Neural cell (in vitro differentiated cells): ENCODE results near the gene LPAR3. TPM values are rescaled to one million over a fixed set of nuclear protein-coding genes. Genes with fewer than 3 reads are reported as not detected.

ENCODE experiments used
- H2AFZ ChIP-seq: fragments of 200-600, 300-800 bp; sonication (generic), shearing (Covaris generic); 2 replicates; pipeline ENCODE4 v1.6.0; 2014; ENCODE audit warnings: low read depth, mild to moderate bottlenecking, antibody characterized with exemption, low read length, moderate library complexity
- H3F3A ChIP-seq: fragments of 200-600 bp; shearing (Covaris generic); 2 replicates; pipeline ENCODE4 v1.6.1; 2016; ENCODE audit warnings: mild to moderate bottlenecking, moderate library complexity, mixed read lengths, antibody characterized with exemption, low read length; ENCODE audit not compliant: insufficient read depth, poor library complexity, severe bottlenecking
- H3K27ac ChIP-seq: fragments of 200-600, 300-800 bp; sonication (generic), shearing (Covaris generic); 2 replicates; pipeline ENCODE4 v1.5.1; 2014; ENCODE audit warnings: mild to moderate bottlenecking, low read length, moderate library complexity
- H3K27me3 ChIP-seq: fragments of 300-800, 200-600 bp; sonication (generic), shearing (Covaris generic); 2 replicates; pipeline ENCODE4 v1.6.0; 2014; ENCODE audit warnings: mild to moderate bottlenecking, low read depth, low read length, moderate library complexity; ENCODE audit not compliant: insufficient read depth
- H3K36me3 ChIP-seq: fragments of 300-800, 200-600 bp; sonication (generic), shearing (Covaris generic); 2 replicates; pipeline ENCODE4 v1.5.1; 2014; ENCODE audit warnings: mild to moderate bottlenecking, antibody characterized with exemption, low read length, moderate library complexity; ENCODE audit not compliant: insufficient read depth
- H3K4me2 ChIP-seq: fragments of 300-800, 200-600 bp; sonication (generic), shearing (Covaris generic); 2 replicates; pipeline ENCODE4 v1.6.0; 2014; ENCODE audit warnings: mild to moderate bottlenecking, low read length
- H3K4me3 ChIP-seq: fragments of 300-800, 200-600 bp; sonication (generic), shearing (Covaris generic); 2 replicates; pipeline ENCODE4 v1.5.1; 2014; ENCODE audit warnings: mild to moderate bottlenecking, low read length, moderate library complexity
- H3K79me2 ChIP-seq: fragments of 200-600 bp; shearing (Covaris generic); replicated peaks from 2 replicates; pipeline ENCODE4 v1.6.0; 2014; ENCODE audit warnings: mild to moderate bottlenecking, low read length, moderate library complexity; ENCODE audit not compliant: insufficient read depth
- H3K9ac ChIP-seq: fragments of 300-800, 200-600 bp; sonication (generic), shearing (Covaris generic); 2 replicates; pipeline ENCODE4 v1.6.1; 2016; ENCODE audit warnings: mild to moderate bottlenecking, low read length, mixed read lengths
- H3K9me2 ChIP-seq: fragments of 200-600 bp; shearing (Covaris generic); 2 replicates; pipeline ENCODE4 v1.6.1; 2016; ENCODE audit warnings: mild to moderate bottlenecking, low read length, mixed read lengths; ENCODE audit not compliant: insufficient read depth
- H3K9me3 ChIP-seq: fragments of 200-600, 300-800 bp; sonication (generic), shearing (Covaris generic); 2 replicates; pipeline ENCODE4 v1.6.1; 2016; ENCODE audit warnings: mild to moderate bottlenecking, mixed run types, low read length, moderate library complexity, mixed read lengths
- H4K20me1 ChIP-seq: fragments of 200-600 bp; shearing (Covaris generic); 2 replicates; pipeline ENCODE4 v1.6.1; 2016; ENCODE audit warnings: mild to moderate bottlenecking, mixed run types; ENCODE audit not compliant: insufficient read depth
- CTCF ChIP-seq: fragments of 450-650 bp; IDR thresholded peaks from 2 replicates; pipeline ENCODE4 v1.5.1; 2014; ENCODE audit warnings: antibody characterized with exemption, mild to moderate bottlenecking, moderate library complexity; ENCODE audit not compliant: poor library complexity, severe bottlenecking
- EP300 ChIP-seq: fragments of 450-650 bp; conservative IDR thresholded peaks from 2 replicates; pipeline ENCODE4 v1.6.1; 2014; ENCODE audit warnings: antibody characterized with exemption, mild to moderate bottlenecking, moderate library complexity; ENCODE audit not compliant: poor library complexity, severe bottlenecking
- EZH2 ChIP-seq: fragments of 200-600, 300-800 bp; shearing (Covaris generic), sonication (generic); IDR thresholded peaks from 2 replicates; pipeline ENCODE4 v1.6.1; 2014; ENCODE audit warnings: antibody characterized with exemption, low read length, borderline replicate concordance, mild to moderate bottlenecking; ENCODE audit not compliant: insufficient read depth, poor library complexity, severe bottlenecking
- MXI1 ChIP-seq: fragments of 450-650 bp; conservative IDR thresholded peaks from 2 replicates; pipeline ENCODE4 v1.6.1; 2014; ENCODE audit warnings: antibody characterized with exemption, mild to moderate bottlenecking; ENCODE audit not compliant: poor library complexity, severe bottlenecking
- POLR2AphosphoS5 ChIP-seq: IDR thresholded peaks from 2 replicates; pipeline ENCODE4 v1.6.1; 2012
- RAD21 ChIP-seq: fragments of 450-650 bp; conservative IDR thresholded peaks from 2 replicates; pipeline ENCODE4 v1.6.1; 2014; ENCODE audit warnings: antibody characterized with exemption, mild to moderate bottlenecking, moderate library complexity
- REST ChIP-seq: IDR thresholded peaks from 2 replicates; pipeline ENCODE4 v1.6.1; 2012; ENCODE audit warnings: borderline replicate concordance
- SMC3 ChIP-seq: fragments of 450-650 bp; conservative IDR thresholded peaks from 2 replicates; pipeline ENCODE4 v1.6.1; 2014; ENCODE audit warnings: antibody characterized with exemption, mild to moderate bottlenecking, moderate library complexity; ENCODE audit not compliant: poor library complexity
- TAF1 ChIP-seq: IDR thresholded peaks from 2 replicates; pipeline ENCODE4 v1.6.1; 2012; ENCODE audit warnings: low read depth
- polyA plus RNA-seq: library from polyadenylated mRNA; depleted of rRNA; stranded (reverse); fragments of >200 nt; gene quantifications from 2 replicates; pipeline ENCODE4 v1.2.3, GENCODE V29; 2014

The LPAR3 gene
- polyA plus RNA-seq, 1 donor from 2014 or later, result not detected

- Histone ChIP-seq H3K4me3 (no peak overlapping the region), H3K9me2 (no peaks in the 10 kb centered on the region), H3K4me2 (no peak overlapping the region), H4K20me1 (no peaks in the 10 kb centered on the region), H3K79me2 (no peaks in the 10 kb centered on the region), H3K36me3 (no peaks in the 10 kb centered on the region), H3K9me3 (no peaks in the 10 kb centered on the region), H3K27me3 (no peaks in the 10 kb centered on the region), H3K27ac (no peak overlapping the region), H3K9ac (no peak overlapping the region), H3F3A (no peaks in the 10 kb centered on the region), H2AFZ (no peak overlapping the region)
- TF ChIP-seq TAF1 (no peak), REST (no peak), SMC3 (no peak), RAD21 (no peak)
Observed at GRCh38 chr1:84928979-84929378, 36.0 kb upstream of the LPAR3 start.

- H2AFZ ChIP-seq, result no peak overlapping the region
- no peak overlapping the region for H3K9ac ChIP-seq
- H4K20me1 ChIP-seq, result no peaks in the 10 kb centered on the region
- H3K79me2 ChIP-seq, result no peaks in the 10 kb centered on the region
- H3K4me3 ChIP-seq, result no peak overlapping the region
- H3K27ac ChIP-seq, result no peak overlapping the region
- no peaks in the 10 kb centered on the region for H3F3A ChIP-seq
- H3K9me3 ChIP-seq, result no peaks in the 10 kb centered on the region
- no peaks in the 10 kb centered on the region for H3K36me3 ChIP-seq
- no peak for TF ChIP-seq EZH2
- no peak for TF ChIP-seq POLR2AphosphoS5
- TF ChIP-seq MXI1, result no peak
- TF ChIP-seq REST, result no peak
- no peak for TF ChIP-seq TAF1
- no peak for TF ChIP-seq SMC3
- TF ChIP-seq RAD21, result no peak
- no peak for TF ChIP-seq CTCF
- no peak for TF ChIP-seq EP300
- H3K4me2 ChIP-seq, result no peak overlapping the region
- no peaks in the 10 kb centered on the region for H3K9me2 ChIP-seq
- H3K27me3 ChIP-seq, result no peaks in the 10 kb centered on the region
Observed at GRCh38 chr1:84923317-84923716, 30.3 kb upstream of the LPAR3 start.
